Panc1 (cell line): ENCODE measurements around the gene NGF. TPM values are rescaled to one million over a fixed set of nuclear protein-coding genes. Genes with fewer than 3 reads are reported as not detected.

Source experiments
- ATAC-seq: fragments of 200-7000 bp; cut with Tn5 transposase; 2 replicates; pipeline ENCODE4 v1.9.1; 2020; ENCODE audit warnings: mild to moderate bottlenecking, moderate library complexity
- BruUV-seq: library from RNA; stranded (reverse); fragments of 400-500 nt; replicated peaks from 2 replicates; lab custom pipeline; 2021; lab: Mats Ljungman, UMichigan
- CTCF ChIA-PET: fragments of 300-600 bp; sonication (Branson Sonifier 250); formaldehyde crosslinking; loops from one replicate; lab custom pipeline; 2022; ENCODE audit warnings: antibody characterized with exemption; lab: Charles Lee
- POLR2A ChIA-PET: fragments of 300-600 bp; sonication (Branson Sonifier 250); formaldehyde crosslinking; loops from one replicate; lab custom pipeline; 2022; ENCODE audit warnings: antibody characterized with exemption; lab: Charles Lee
- DNase-seq: peaks from one replicate; pipeline ENCODE4 v3.0.0-alpha.2; 2010; ENCODE audit warnings: low read depth, low spot score
- H3K27ac ChIP-seq: 2 replicates; pipeline ENCODE4 v1.5.1; 2011; ENCODE audit warnings: mild to moderate bottlenecking, low read length, inconsistent platforms
- H3K27me3 ChIP-seq: fragments of 200-500 bp; sonication (Bioruptor generic); 2 replicates; pipeline ENCODE4 v1.6.0; 2014; ENCODE audit warnings: low read length, inconsistent platforms; ENCODE audit not compliant: control insufficient read depth, insufficient read depth
- H3K36me3 ChIP-seq: fragments of 200-500 bp; sonication (Bioruptor generic); 2 replicates; pipeline ENCODE4 v1.5.1; 2014; ENCODE audit warnings: inconsistent platforms, mild to moderate bottlenecking, low read length, moderate library complexity; ENCODE audit not compliant: control insufficient read depth, insufficient read depth
- H3K4me1 ChIP-seq: 2 replicates; pipeline ENCODE4 v1.5.1; 2011; ENCODE audit warnings: inconsistent platforms, mild to moderate bottlenecking, low read length, moderate library complexity; ENCODE audit not compliant: control insufficient read depth, insufficient read depth
- H3K4me3 ChIP-seq, 2 experiments: 2 replicates each; pipeline ENCODE4 v1.5.1; 2011 to 2012; ENCODE audit warnings: low read depth in 2 of 2, low read length in 2 of 2, mild to moderate bottlenecking in 2 of 2, inconsistent platforms in 1 of 2, moderate library complexity in 1 of 2
- H3K9me3 ChIP-seq: fragments of 200-500 bp; sonication (Bioruptor generic); 2 replicates; pipeline ENCODE4 v1.5.1; 2014; ENCODE audit warnings: low read depth, mild to moderate bottlenecking, inconsistent platforms, low read length, moderate library complexity; ENCODE audit not compliant: control insufficient read depth, insufficient read depth
- POLR2AphosphoS5 ChIP-seq: IDR thresholded peaks from 2 replicates; pipeline ENCODE4 v1.6.1; 2012; ENCODE audit warnings: mild to moderate bottlenecking, low read depth, low read length, moderate library complexity
- REST ChIP-seq, 2 experiments: IDR thresholded peaks; 2 replicates each; pipeline ENCODE4 v1.6.1; 2011 to 2012; ENCODE audit warnings: low read depth in 2 of 2, control low read depth in 1 of 2, low read length in 1 of 2, mild to moderate bottlenecking in 1 of 2, moderate library complexity in 1 of 2; ENCODE audit not compliant: insufficient read depth in 1 of 2
- SIN3A ChIP-seq: IDR thresholded peaks from 2 replicates; pipeline ENCODE4 v1.6.1; 2012; ENCODE audit warnings: low read depth, mild to moderate bottlenecking, low read length, moderate library complexity, borderline replicate concordance; ENCODE audit not compliant: insufficient read depth
- TCF7L2 ChIP-seq: IDR thresholded peaks from 2 replicates; pipeline ENCODE4 v1.6.1; 2011; ENCODE audit warnings: mild to moderate bottlenecking, low read depth, low read length, inconsistent platforms
- in situ Hi-C: cut with HindIII; loops from 2 replicates; pipeline ENCODE4 v1.10.0; 2016; ENCODE audit warnings: low sequenced_read_pairs, low pct_unique_long_range_greater_than_20kb
- intact Hi-C: fragments of 100-400 bp; cut with micrococcal nuclease; formaldehyde crosslinking; loops from one replicate; pipeline ENCODE4 v1.10.0; 2022; ENCODE audit not compliant: unreplicated experiment
- total RNA-seq: library from RNA; stranded (reverse); gene quantifications from one replicate; pipeline ENCODE4 v1.2.1, GENCODE V29; 2021; ENCODE audit not compliant: unreplicated experiment
- TF ChIP-seq, protein P1 (sequence below): fragments of 450-650 bp; IDR thresholded peaks from 2 replicates; pipeline ENCODE4 v1.5.1; 2017; ENCODE audit warnings: mild to moderate bottlenecking

The NGF gene
- total RNA-seq, 1 experiment from 2014 or later: not detected

GRCh38 chr1:115365738-115366137 lies 27.7 kb upstream of the NGF start:
- H3K36me3 ChIP-seq: no peaks in the 10 kb centered on the region
- intact Hi-C loops (no loop called here), in situ Hi-C loops (no loop called here)
- TF ChIP-seq POLR2AphosphoS5 (no peak), SIN3A (no peak), REST (IDR thresholded peaks at IDR 0.05; ENCODE audit: insufficient read depth in 1 of 2, low read depth in 2 of 2, low read length in 1 of 2) (no peak)
- CTCF ChIA-PET: no interaction called here
- no peaks in the 10 kb centered on the region for H3K27me3 ChIP-seq
- ATAC-seq (no peak), DNase-seq (no peak)
- H3K4me1 ChIP-seq: no peaks in the 10 kb centered on the region
- no TSS peak for BruUV-seq
- no peak overlapping the region for H3K4me3 ChIP-seq
- no peaks in the 10 kb centered on the region for H3K9me3 ChIP-seq
- POLR2A ChIA-PET: no interaction called here
- H3K27ac ChIP-seq: no peak overlapping the region

GRCh38 chr1:115364780-115365155 lies 26.7 kb upstream of the NGF start:
- no peak for TF ChIP-seq SIN3A
- TF ChIP-seq REST (IDR thresholded peaks at IDR 0.05; ENCODE audit: insufficient read depth in 1 of 2, low read depth in 2 of 2, low read length in 1 of 2): no peak
- TF ChIP-seq, protein P1, sequence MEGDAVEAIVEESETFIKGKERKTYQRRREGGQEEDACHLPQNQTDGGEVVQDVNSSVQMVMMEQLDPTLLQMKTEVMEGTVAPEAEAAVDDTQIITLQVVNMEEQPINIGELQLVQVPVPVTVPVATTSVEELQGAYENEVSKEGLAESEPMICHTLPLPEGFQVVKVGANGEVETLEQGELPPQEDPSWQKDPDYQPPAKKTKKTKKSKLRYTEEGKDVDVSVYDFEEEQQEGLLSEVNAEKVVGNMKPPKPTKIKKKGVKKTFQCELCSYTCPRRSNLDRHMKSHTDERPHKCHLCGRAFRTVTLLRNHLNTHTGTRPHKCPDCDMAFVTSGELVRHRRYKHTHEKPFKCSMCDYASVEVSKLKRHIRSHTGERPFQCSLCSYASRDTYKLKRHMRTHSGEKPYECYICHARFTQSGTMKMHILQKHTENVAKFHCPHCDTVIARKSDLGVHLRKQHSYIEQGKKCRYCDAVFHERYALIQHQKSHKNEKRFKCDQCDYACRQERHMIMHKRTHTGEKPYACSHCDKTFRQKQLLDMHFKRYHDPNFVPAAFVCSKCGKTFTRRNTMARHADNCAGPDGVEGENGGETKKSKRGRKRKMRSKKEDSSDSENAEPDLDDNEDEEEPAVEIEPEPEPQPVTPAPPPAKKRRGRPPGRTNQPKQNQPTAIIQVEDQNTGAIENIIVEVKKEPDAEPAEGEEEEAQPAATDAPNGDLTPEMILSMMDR: no peak
- TF ChIP-seq POLR2AphosphoS5: no peak
- no peak for TF ChIP-seq TCF7L2
- ChIA-PET CTCF (no interaction called here), POLR2A (no interaction called here)
- Histone ChIP-seq H3K4me1 (no peaks in the 10 kb centered on the region), H3K36me3 (no peaks in the 10 kb centered on the region), H3K27ac (no peak overlapping the region), H3K27me3 (no peaks in the 10 kb centered on the region), H3K4me3 (no peak overlapping the region), H3K9me3 (no peaks in the 10 kb centered on the region)
- intact Hi-C loops: no loop called here
- BruUV-seq: no TSS peak
- in situ Hi-C loops: no loop called here
- no peak for DNase-seq
- ATAC-seq: no peak
